Effector CD8-positive, alpha-beta T cell (primary cell): ENCODE measurements around the gene UGT8.

Source experiments
- DNase-seq: peaks from one replicate; lab custom pipeline; 2025; lab: John Stamatoyannopoulos, UW

The UGT8 gene

DNA sequence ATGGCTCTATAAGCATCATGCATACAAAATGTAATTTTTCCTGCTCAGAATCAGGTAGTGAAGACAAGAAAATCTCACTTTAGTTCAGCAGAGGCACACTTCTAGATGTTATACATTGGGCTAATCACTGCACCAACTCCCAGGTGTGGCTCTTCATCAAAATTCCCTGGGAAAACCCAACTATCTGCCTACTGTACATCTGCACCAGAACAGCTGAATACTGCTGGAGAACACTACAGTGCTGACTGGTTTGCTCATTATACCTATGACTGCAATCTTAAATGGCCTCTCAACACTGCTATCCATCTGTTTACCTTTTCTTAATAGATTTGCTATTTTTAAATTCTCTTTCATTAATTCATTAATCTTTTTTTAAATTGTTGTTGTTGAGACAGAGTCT is 92.0 kb downstream of the UGT8 start:
- DNase-seq: no peak

DNA sequence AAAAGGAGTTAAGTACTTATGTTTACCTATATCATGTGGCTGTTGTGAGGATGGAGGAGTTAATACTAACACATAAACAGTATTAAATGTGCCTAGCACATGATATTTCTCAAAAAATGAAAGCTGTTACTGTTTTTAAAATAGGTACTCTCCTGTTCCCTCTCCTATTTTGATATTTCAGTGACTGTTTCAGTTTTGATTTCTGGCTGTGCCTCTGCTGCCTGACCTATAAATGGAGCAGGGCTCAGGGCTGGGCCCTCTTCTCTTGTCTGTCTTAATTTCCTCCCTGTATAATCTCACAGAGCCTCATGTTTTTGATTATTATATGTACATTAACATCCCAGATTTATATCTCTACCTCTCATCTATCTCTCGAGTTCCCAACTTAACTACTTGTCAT is 93.3 kb downstream of the UGT8 start:
- no peak for DNase-seq

DNA sequence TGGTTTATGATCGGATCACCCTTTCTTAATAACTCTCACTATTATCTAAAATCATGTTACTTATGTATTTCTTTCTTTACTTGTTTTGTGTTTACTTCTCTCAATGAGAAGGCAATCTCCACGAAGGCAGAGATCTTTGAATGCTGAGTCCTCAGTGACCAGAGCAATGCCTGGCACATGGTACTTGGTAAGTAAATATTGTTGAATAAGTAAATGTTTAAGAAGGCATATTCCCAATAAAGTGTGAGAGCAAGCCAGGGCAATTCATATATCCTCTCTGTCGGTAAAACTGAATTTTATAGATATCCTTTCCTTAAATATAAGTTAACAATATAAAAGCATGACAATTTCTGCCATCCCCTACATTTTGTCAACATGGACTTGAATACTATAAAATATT is 94.4 kb downstream of the UGT8 start:
- DNase-seq: no peak

DNA sequence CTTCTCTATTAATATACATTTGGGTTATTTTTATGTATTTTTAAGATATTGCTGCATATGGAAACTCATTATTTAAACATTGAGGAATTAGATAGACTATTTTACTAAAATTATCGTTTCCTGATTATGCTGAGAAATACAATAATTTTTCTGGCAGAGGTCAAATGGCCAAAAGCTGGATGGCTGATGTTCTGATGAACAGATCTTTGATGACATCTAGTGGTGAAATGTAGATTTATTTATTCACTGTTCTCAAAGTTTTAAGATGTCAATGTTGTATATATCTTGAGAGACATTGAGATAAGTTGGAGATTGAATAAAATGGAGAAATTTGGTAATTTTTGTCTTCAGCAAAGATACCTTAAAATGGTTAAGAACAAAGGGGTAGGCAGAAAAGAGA is 96.2 kb downstream of the UGT8 start:
- DNase-seq: no peak

DNA sequence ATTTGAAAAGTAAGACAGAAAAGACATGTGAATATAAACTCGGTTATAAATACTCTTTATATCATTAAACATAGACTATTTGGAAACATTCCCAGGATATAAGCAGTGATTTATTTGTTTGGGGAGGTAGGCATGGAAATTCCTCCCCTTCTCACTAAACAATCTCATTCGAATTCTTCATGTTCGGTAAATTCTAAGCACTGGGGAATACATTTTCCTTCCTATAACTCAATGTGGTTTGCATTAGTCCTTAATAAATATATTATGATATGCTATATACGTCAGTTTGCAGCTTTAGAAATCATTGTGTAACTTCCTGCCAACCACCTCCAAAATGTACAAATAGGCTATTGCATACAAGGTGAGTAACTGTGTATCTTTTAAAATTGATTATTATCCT is 99.6 kb downstream of the UGT8 start:
- DNase-seq: no peak

DNA sequence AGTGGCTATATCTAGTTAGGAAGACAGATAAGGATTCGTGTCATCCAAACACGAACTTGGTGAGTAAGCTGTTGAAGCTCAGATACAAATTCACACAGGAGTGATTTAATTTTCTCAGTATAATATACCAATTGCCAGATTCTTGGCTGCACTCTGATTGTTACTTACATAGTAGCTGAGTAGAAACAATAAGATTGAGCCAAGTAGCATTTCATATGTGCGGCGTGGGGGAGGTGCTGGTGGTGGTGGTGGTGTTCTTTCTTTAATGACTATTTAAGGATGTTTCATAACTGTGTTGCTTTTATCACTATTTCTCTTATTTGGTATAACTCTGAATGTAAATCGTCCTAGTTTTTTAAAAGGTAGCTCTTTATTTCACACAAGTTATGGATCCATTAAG is 102.9 kb downstream of the UGT8 start:
- DNase-seq: no peak

DNA sequence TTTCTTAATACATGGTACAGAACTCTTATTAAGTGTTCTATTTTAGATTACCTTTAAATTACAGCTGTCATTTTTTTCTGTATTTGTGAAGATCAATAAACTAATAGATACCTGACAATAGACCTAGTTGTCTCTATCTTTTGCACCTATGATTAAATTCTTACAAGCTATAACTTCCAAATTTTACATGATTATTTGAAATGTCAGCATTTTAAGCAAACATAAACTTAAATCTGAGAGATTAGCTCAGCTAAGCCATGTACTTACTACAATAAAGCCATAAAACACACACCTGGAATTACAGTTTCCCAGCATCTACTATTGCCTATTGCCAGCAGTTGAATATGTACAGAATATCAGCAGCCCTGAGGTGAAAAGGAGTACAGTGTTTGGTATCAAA is 118.8 kb downstream of the UGT8 start:
- DNase-seq: no peak

DNA sequence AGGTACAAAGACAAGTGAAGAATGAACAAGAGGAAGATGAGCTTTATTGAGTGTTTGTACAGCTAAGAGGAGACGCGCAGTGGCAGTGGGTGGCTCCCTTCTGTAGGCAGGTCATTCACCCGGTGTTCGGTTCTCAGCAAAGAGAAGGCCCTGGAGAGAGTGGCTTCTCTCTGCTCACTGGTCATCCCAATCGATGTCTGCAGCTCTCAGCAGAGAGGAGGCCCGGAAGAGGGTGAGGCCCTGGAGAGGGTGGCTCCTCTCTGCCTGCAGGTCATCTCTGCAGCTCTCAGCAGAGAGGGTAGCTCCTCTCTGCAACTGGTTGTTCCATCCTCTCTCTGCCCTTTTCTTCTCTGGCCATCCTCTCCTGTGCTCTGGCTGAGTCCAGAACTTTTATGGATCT is 126.5 kb downstream of the UGT8 start:
- no peak for DNase-seq

DNA sequence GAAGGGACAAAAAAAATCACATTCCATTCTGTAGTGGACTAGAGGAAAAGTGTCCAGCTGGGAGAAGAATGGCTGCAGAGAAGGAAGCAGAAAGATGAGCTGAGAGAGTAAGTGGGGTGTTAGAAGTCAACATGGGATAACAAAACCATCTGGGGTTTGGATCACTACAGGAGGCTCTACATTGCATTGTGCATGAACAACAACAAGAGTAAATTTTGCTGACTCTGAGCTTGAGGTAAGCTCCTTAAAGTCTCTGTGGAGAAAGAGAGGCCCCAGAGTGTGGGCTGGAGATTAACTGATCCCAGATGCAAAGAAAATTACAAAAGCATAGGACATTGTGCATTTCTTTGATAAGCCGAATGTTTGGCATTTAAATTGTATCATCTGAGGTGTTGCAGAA is 128.9 kb downstream of the UGT8 start:
- DNase-seq: no peak
